Activated T-helper 1 cell treated with anti-CD3 and anti-CD28 coated beads, Interleukin-12 subunit alpha, Interleukin-12 subunit beta, Interleukin-2, Interleukin-4 antibody, amounts not matched to agents 30 ng/mL and 10 ng/mL and 1 ng/mL, durations not matched to agents 14 hours and 24 hours and 36 hours (primary cell): ENCODE results near the gene JADE1. TPM values are rescaled to one million over a fixed set of nuclear protein-coding genes. Genes with fewer than 3 reads are reported as not detected.

Experiments
- DNase-seq: peaks from one replicate; pipeline ENCODE4 v3.0.0; 2021; ENCODE audit warnings: low spot score
- H3K27ac Mint-ChIP-seq: one replicate; pipeline ENCODE4 v1.8.0; 2021; ENCODE audit warnings: mild to moderate bottlenecking, mixed read lengths
- H3K27me3 Mint-ChIP-seq: one replicate; pipeline ENCODE4 v1.8.0; 2022; ENCODE audit warnings: mild to moderate bottlenecking, moderate library complexity, mixed read lengths; ENCODE audit not compliant: insufficient read depth
- H3K36me3 Mint-ChIP-seq: one replicate; pipeline ENCODE4 v1.8.0; 2021; ENCODE audit warnings: low read depth, mixed read lengths
- H3K4me1 Mint-ChIP-seq: one replicate; pipeline ENCODE4 v1.8.0; 2021; ENCODE audit warnings: low read depth, mixed read lengths
- H3K4me3 Mint-ChIP-seq: one replicate; pipeline ENCODE4 v1.8.0; 2021; ENCODE audit warnings: mild to moderate bottlenecking, moderate library complexity, mixed read lengths
- H3K9me3 Mint-ChIP-seq: one replicate; pipeline ENCODE4 v1.8.0; 2021; ENCODE audit warnings: mixed read lengths
- intact Hi-C: fragments of 100-400 bp; cut with micrococcal nuclease; formaldehyde crosslinking; loops from one replicate; pipeline ENCODE4 v1.15.1; 2024
- total RNA-seq: library from RNA; stranded (reverse); gene quantifications from 2 replicates; pipeline ENCODE4 v1.2.3, GENCODE V29; 2022

JADE1 gene
- total RNA-seq, 1 donor from 2014 or later: 42.4 TPM

- Mint-ChIP-seq H3K4me3 (peak overlapping the region; percentile 80), H3K36me3 (peaks cover 10% of the 10 kb centered on the region)
- intact Hi-C loops: loop anchor here (5.0 kb wide), 2 partner anchors 297 to 1032 kb away; partner anchors contain the start of gene HSPA4L
These were observed 4.5 kb downstream of the JADE1 start for GRCh38 chr4:128813965-128814364.

GRCh38 chr4:128818442-128818841 is 8.9 kb downstream of the JADE1 start:
- no peak overlapping the region for H3K4me3 Mint-ChIP-seq

More at GRCh38 chr4:128813965-128814364, 4.5 kb downstream of the JADE1 start:
- no peaks in the 10 kb centered on the region for H3K9me3 Mint-ChIP-seq
- H3K27ac Mint-ChIP-seq: no peak overlapping the region
- no peaks in the 10 kb centered on the region for H3K27me3 Mint-ChIP-seq
- DNase-seq: no peak
- peaks cover 34% of the 10 kb centered on the region for H3K4me1 Mint-ChIP-seq

GRCh38 chr4:128819082-128819742 is 9.7 kb downstream of the JADE1 start:
- peaks cover 44% of the 10 kb centered on the region for H3K4me1 Mint-ChIP-seq
- peak overlapping the region; percentile 31 for H3K27ac Mint-ChIP-seq
- H3K27me3 Mint-ChIP-seq: no peaks in the 10 kb centered on the region
- DNase-seq: no peak
- no peak overlapping the region for H3K4me3 Mint-ChIP-seq
- no peaks in the 10 kb centered on the region for H3K9me3 Mint-ChIP-seq
- peaks cover 13% of the 10 kb centered on the region for H3K36me3 Mint-ChIP-seq
- intact Hi-C loops: no loop called here

More at GRCh38 chr4:128818442-128818841, 8.9 kb downstream of the JADE1 start:
- Mint-ChIP-seq H3K9me3 (no peaks in the 10 kb centered on the region), H3K36me3 (peaks cover 13% of the 10 kb centered on the region), H3K27ac (no peak overlapping the region), H3K27me3 (no peaks in the 10 kb centered on the region), H3K4me1 (peaks cover 51% of the 10 kb centered on the region)
- intact Hi-C loops: no loop called here
- no peak for DNase-seq

GRCh38 chr4:128820671-128821070 is 11.2 kb downstream of the JADE1 start:
- no peak for DNase-seq
- H3K9me3 Mint-ChIP-seq: no peaks in the 10 kb centered on the region
- intact Hi-C loops: no loop called here
- H3K27ac Mint-ChIP-seq: no peak overlapping the region
- no peak overlapping the region for H3K4me3 Mint-ChIP-seq
- peaks cover 50% of the 10 kb centered on the region for H3K4me1 Mint-ChIP-seq
- no peaks in the 10 kb centered on the region for H3K27me3 Mint-ChIP-seq
- H3K36me3 Mint-ChIP-seq: peaks cover 13% of the 10 kb centered on the region

- H3K27me3 Mint-ChIP-seq: no peaks in the 10 kb centered on the region
- peaks cover 12% of the 10 kb centered on the region for H3K36me3 Mint-ChIP-seq
- H3K4me3 Mint-ChIP-seq: no peak overlapping the region
- intact Hi-C loops: no loop called here
- H3K4me1 Mint-ChIP-seq: peaks cover 51% of the 10 kb centered on the region
- no peak overlapping the region for H3K27ac Mint-ChIP-seq
- H3K9me3 Mint-ChIP-seq: no peaks in the 10 kb centered on the region
- DNase-seq: no peak
These were observed 11.7 kb downstream of the JADE1 start for GRCh38 chr4:128821151-128821550.

GRCh38 chr4:128823025-128823661 is 13.6 kb downstream of the JADE1 start:
- Mint-ChIP-seq H3K9me3 (no peaks in the 10 kb centered on the region), H3K4me3 (no peak overlapping the region), H3K4me1 (peaks cover 66% of the 10 kb centered on the region), H3K27me3 (no peaks in the 10 kb centered on the region), H3K27ac (no peak overlapping the region), H3K36me3 (peaks cover 10% of the 10 kb centered on the region)
- intact Hi-C loops: no loop called here
- no peak for DNase-seq

- no peak overlapping the region for H3K4me3 Mint-ChIP-seq
- no peaks in the 10 kb centered on the region for H3K9me3 Mint-ChIP-seq
- H3K4me1 Mint-ChIP-seq: peaks cover 54% of the 10 kb centered on the region
- peaks cover 18% of the 10 kb centered on the region for H3K36me3 Mint-ChIP-seq
- intact Hi-C loops: no loop called here
- no peak overlapping the region for H3K27ac Mint-ChIP-seq
- no peaks in the 10 kb centered on the region for H3K27me3 Mint-ChIP-seq
- no peak for DNase-seq
These were observed 15.7 kb downstream of the JADE1 start for GRCh38 chr4:128825226-128825625.

GRCh38 chr4:128827296-128827695 is 17.8 kb downstream of the JADE1 start:
- peaks cover 54% of the 10 kb centered on the region for H3K4me1 Mint-ChIP-seq
- intact Hi-C loops: no loop called here
- no peaks in the 10 kb centered on the region for H3K9me3 Mint-ChIP-seq
- H3K36me3 Mint-ChIP-seq: peaks cover 23% of the 10 kb centered on the region
- DNase-seq: no peak
- H3K27ac Mint-ChIP-seq: peak overlapping the region; percentile 27
- no peak overlapping the region for H3K4me3 Mint-ChIP-seq
- H3K27me3 Mint-ChIP-seq: no peaks in the 10 kb centered on the region

- DNase-seq: no peak
- intact Hi-C loops: no loop called here
- Mint-ChIP-seq H3K4me1 (peaks cover 37% of the 10 kb centered on the region), H3K4me3 (no peak overlapping the region), H3K27ac (no peak overlapping the region), H3K27me3 (no peaks in the 10 kb centered on the region), H3K9me3 (no peaks in the 10 kb centered on the region), H3K36me3 (peaks cover 29% of the 10 kb centered on the region)
These were observed 21.5 kb downstream of the JADE1 start for GRCh38 chr4:128830906-128831503.

- Mint-ChIP-seq H3K4me1 (peaks cover 30% of the 10 kb centered on the region), H3K4me3 (no peak overlapping the region), H3K36me3 (peaks cover 29% of the 10 kb centered on the region), H3K27me3 (no peaks in the 10 kb centered on the region), H3K9me3 (no peaks in the 10 kb centered on the region), H3K27ac (peak overlapping the region; percentile 27)
- intact Hi-C loops: no loop called here
- no peak for DNase-seq
These were observed 22.2 kb downstream of the JADE1 start for GRCh38 chr4:128831531-128832242.

- Mint-ChIP-seq H3K4me1 (peaks cover 28% of the 10 kb centered on the region), H3K36me3 (peaks cover 30% of the 10 kb centered on the region), H3K27me3 (no peaks in the 10 kb centered on the region), H3K4me3 (no peak overlapping the region), H3K27ac (no peak overlapping the region), H3K9me3 (no peaks in the 10 kb centered on the region)
- intact Hi-C loops: no loop called here
- no peak for DNase-seq
These were observed 22.7 kb downstream of the JADE1 start for GRCh38 chr4:128832243-128832625.

GRCh38 chr4:128835498-128836222 is 26.2 kb downstream of the JADE1 start:
- no peak for DNase-seq

More at GRCh38 chr4:128835498-128836222, 26.2 kb downstream of the JADE1 start:
- peaks cover 15% of the 10 kb centered on the region for H3K36me3 Mint-ChIP-seq
- peaks cover 41% of the 10 kb centered on the region for H3K4me1 Mint-ChIP-seq
- intact Hi-C loops: no loop called here
- H3K9me3 Mint-ChIP-seq: no peaks in the 10 kb centered on the region
- H3K4me3 Mint-ChIP-seq: no peak overlapping the region
- H3K27me3 Mint-ChIP-seq: no peaks in the 10 kb centered on the region
- no peak overlapping the region for H3K27ac Mint-ChIP-seq
